ENCODE measurements around the gene CLPTM1. TPM values are rescaled to one million over a fixed set of nuclear protein-coding genes. Genes with fewer than 3 reads are reported as not detected.

The CLPTM1 gene
- total RNA-seq, 1 experiment from 2014 or later: 82.0 TPM

DNA sequence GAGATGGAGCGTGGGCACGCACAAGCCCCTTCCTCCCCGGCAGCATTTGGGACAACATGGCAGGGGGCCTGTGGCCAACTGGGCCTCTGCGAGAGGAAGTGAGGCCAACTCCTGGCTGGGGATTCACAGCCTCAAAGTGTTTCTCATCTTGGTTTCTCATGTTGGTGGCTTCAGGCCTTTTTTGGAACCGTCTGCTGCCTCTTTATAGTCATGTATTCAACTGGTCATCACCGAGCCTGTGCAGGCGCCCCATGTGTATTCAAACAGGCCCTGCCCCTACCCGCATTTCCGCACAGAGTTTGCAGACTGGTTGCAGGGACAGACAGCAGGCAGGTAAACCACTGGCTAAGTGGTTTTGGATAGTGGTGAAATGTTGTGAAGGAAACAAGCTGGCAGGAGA lies 28.8 kb downstream of the CLPTM1 start:
- H3K23ac ChIP-seq (ENCODE audit: insufficient read length, low read depth, low read length): no peak overlapping the region
- no peaks in the 10 kb centered on the region for H3K79me1 ChIP-seq (ENCODE audit: insufficient read depth, low read depth, low read length, poor library complexity, severe bottlenecking)
- H4K5ac ChIP-seq (ENCODE audit: insufficient read length, low read depth, low read length): no peak overlapping the region
- Mint-ChIP-seq H3K27me3 (ENCODE audit: low read depth) (no peaks in the 10 kb centered on the region), H3K36me3 (ENCODE audit: insufficient read depth in 1 of 3, low read depth in 3 of 3) (peaks cover 11 to 59% (median 47%) of the 10 kb centered on the region in 3 experiments; a peak in 6 of 7 replicates), H3K4me3 (peak overlapping the region in 1 of 2 experiments; percentile 22; a peak in 1 of 5 replicates), H3K4me1 (no peaks in the 10 kb centered on the region), H3K27ac (peak overlapping the region; percentile 7 to 73 (median 62); a peak in 1 of 7 replicates), H3K9me3 (no peaks in the 10 kb centered on the region)
- no peak for DNase-seq
- H3K14ac ChIP-seq (ENCODE audit: insufficient read depth, low read length): no peak overlapping the region
- no peak overlapping the region for H3K9ac ChIP-seq (ENCODE audit: extremely low read depth, insufficient read length, low read length)
- H3K79me2 ChIP-seq (ENCODE audit: insufficient read depth, low read length): no peaks in the 10 kb centered on the region
- H3K56ac ChIP-seq (ENCODE audit: insufficient read length, low read depth, low read length): no peak overlapping the region
- no peak overlapping the region for H2BK20ac ChIP-seq (ENCODE audit: low read depth, low read length, poor library complexity, severe bottlenecking)
- H3K18ac ChIP-seq (ENCODE audit: insufficient read length, low read depth, low read length): no peak overlapping the region
- no peak overlapping the region for H2AFZ ChIP-seq (ENCODE audit: low read length)
- H3K9me3 ChIP-seq (ENCODE audit: control insufficient read depth, low read depth, low read length): no peaks in the 10 kb centered on the region
- H3K4me2 ChIP-seq (ENCODE audit: insufficient read depth, insufficient read length, low read length): no peak overlapping the region
- no peak overlapping the region for H2BK12ac ChIP-seq (ENCODE audit: insufficient read length, low read depth, low read length)
- H4K20me1 ChIP-seq (ENCODE audit: control insufficient read depth, insufficient read depth, insufficient read length): no peaks in the 10 kb centered on the region
- H2BK120ac ChIP-seq (ENCODE audit: low read depth, low read length, poor library complexity, severe bottlenecking): no peak overlapping the region
- H3K4me1 ChIP-seq (ENCODE audit: insufficient read depth, low read length): no peaks in the 10 kb centered on the region
- H2BK5ac ChIP-seq (ENCODE audit: insufficient read length, low read length): no peak overlapping the region
- H3K27me3 ChIP-seq (ENCODE audit: insufficient read depth, low read length): no peaks in the 10 kb centered on the region
- H3K4ac ChIP-seq (ENCODE audit: low read depth, low read length): no peak overlapping the region
- H4K91ac ChIP-seq (ENCODE audit: insufficient read length, low read depth, low read length): no peak overlapping the region
- no peak overlapping the region for H2BK15ac ChIP-seq (ENCODE audit: low read depth, low read length)
- H3K23me2 ChIP-seq (ENCODE audit: insufficient read length, low read depth, low read length, poor library complexity, severe bottlenecking): no peaks in the 10 kb centered on the region
- TF ChIP-seq, protein P1, sequence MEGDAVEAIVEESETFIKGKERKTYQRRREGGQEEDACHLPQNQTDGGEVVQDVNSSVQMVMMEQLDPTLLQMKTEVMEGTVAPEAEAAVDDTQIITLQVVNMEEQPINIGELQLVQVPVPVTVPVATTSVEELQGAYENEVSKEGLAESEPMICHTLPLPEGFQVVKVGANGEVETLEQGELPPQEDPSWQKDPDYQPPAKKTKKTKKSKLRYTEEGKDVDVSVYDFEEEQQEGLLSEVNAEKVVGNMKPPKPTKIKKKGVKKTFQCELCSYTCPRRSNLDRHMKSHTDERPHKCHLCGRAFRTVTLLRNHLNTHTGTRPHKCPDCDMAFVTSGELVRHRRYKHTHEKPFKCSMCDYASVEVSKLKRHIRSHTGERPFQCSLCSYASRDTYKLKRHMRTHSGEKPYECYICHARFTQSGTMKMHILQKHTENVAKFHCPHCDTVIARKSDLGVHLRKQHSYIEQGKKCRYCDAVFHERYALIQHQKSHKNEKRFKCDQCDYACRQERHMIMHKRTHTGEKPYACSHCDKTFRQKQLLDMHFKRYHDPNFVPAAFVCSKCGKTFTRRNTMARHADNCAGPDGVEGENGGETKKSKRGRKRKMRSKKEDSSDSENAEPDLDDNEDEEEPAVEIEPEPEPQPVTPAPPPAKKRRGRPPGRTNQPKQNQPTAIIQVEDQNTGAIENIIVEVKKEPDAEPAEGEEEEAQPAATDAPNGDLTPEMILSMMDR (conservative IDR thresholded peaks at IDR 0.05): no peak
- H4K8ac ChIP-seq (replicated peaks; ENCODE audit: insufficient read length, low read depth, low read length): no peak overlapping the region
- no peak overlapping the region for H2AK5ac ChIP-seq (ENCODE audit: insufficient read length, low read length)
- no peak overlapping the region for H3T11ph ChIP-seq (ENCODE audit: low read length)
- no CpG with 5 or more reads among the region's 9 CpGs for WGBS (ENCODE audit: extremely low coverage, insufficient read length, low lambda C conversion rate)
- no peak overlapping the region for H3K27ac ChIP-seq (ENCODE audit: insufficient read length, low read depth, low read length)
